ENCODE results near the gene EPS8L3. TPM values are rescaled to one million over a fixed set of nuclear protein-coding genes. Genes with fewer than 3 reads are reported as not detected.

EPS8L3 gene
- total and polyA plus RNA-seq, 2 of the 8 experiments (the other 6 are each of a cell fraction or from before 2014, with no cell fraction given) = not detected

DNA sequence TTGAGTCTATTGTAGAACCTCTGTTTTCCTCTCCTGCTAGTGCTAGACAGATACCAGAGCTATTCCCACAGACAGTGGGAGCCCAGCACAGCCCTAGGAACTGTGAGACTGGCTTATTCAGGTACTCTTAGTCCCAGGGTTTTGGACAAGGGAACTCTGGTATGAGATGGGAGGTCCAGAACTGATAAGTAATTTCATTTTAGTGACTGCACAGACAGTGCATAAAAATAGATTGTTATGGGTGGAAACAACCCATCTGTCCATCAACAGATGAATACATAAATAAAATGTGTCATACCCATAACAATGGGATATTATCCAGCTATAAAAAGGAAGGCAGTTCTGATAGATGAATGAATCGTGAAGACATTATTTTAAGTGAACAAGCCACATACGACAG, 9.0 kb downstream of the EPS8L3 start (continued):
- TF ChIP-seq, protein P1, sequence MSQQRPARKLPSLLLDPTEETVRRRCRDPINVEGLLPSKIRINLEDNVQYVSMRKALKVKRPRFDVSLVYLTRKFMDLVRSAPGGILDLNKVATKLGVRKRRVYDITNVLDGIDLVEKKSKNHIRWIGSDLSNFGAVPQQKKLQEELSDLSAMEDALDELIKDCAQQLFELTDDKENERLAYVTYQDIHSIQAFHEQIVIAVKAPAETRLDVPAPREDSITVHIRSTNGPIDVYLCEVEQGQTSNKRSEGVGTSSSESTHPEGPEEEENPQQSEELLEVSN (IDR thresholded peaks at IDR 0.05) = no peak
- no peak for TF ChIP-seq GABPA (IDR thresholded peaks at IDR 0.05; ENCODE audit: borderline replicate concordance, insufficient read depth, low read length)
- no peak for TF ChIP-seq CTCF (IDR thresholded peaks at IDR 0.05; ENCODE audit: control extremely low read depth in 1 of 3, insufficient read depth in 1 of 3, low read depth in 1 of 3, low read length in 3 of 3)

All from H1 (cell line).